GM12872 (cell line): ENCODE measurements around the gene WDR5.

Source experiments
- TF ChIP-seq, protein P1 (sequence below): IDR thresholded peaks from 3 replicates; pipeline ENCODE4 v1.5.1; 2011; ENCODE audit warnings: low read depth, mild to moderate bottlenecking, low read length, moderate library complexity; ENCODE audit not compliant: insufficient read depth

The WDR5 gene

GRCh38 chr9:134136996-134137299 is 1.1 kb downstream of the WDR5 start:
- TF ChIP-seq, protein P1, sequence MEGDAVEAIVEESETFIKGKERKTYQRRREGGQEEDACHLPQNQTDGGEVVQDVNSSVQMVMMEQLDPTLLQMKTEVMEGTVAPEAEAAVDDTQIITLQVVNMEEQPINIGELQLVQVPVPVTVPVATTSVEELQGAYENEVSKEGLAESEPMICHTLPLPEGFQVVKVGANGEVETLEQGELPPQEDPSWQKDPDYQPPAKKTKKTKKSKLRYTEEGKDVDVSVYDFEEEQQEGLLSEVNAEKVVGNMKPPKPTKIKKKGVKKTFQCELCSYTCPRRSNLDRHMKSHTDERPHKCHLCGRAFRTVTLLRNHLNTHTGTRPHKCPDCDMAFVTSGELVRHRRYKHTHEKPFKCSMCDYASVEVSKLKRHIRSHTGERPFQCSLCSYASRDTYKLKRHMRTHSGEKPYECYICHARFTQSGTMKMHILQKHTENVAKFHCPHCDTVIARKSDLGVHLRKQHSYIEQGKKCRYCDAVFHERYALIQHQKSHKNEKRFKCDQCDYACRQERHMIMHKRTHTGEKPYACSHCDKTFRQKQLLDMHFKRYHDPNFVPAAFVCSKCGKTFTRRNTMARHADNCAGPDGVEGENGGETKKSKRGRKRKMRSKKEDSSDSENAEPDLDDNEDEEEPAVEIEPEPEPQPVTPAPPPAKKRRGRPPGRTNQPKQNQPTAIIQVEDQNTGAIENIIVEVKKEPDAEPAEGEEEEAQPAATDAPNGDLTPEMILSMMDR, result no peak

DNA sequence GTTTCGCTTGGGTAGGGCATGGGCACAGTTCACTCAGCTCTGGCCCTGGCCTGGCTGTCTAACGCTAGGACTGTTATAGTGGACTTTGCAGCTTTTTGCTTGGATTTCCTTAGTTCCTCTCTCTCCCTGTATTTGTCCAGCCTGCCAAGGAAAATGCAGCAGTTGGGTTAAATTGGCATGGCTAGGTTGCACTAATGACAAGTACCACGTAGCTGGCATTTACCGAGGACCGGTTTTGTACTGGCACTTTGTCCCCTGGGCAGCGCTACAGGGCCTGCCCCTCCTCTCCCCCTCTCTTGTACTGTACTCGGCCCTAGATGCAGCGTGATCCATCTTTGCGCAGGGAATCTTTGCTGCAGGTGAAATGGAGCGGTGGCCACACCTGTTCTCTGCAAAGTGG is 2.4 kb downstream of the WDR5 start:
- TF ChIP-seq, protein P1, result no peak

GRCh38 chr9:134139081-134139480 is 3.2 kb downstream of the WDR5 start:
- TF ChIP-seq, protein P1, result no peak

GRCh38 chr9:134141906-134142305 is 6.0 kb downstream of the WDR5 start:
- TF ChIP-seq, protein P1, result no peak

DNA sequence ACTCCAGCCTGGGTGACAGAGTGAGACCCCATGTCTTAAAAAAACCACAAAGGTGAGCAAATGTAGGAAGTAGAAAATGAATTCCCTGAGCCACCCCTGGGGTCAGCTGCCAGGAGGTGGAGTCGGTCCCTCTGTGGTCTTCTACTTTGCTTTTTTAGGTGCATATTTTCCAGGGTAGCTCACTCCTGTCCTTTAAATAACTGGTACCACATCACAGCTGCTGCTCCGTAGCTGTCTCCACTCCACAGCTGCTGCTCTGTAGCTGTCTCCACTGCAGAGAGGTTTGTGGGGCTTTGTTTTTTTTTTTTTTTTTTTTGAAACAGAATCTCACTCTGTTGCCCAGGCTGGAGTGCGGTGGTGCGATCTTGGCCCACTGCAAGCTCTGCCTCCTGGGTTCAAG is 8.9 kb downstream of the WDR5 start:
- TF ChIP-seq, protein P1, result no peak

DNA sequence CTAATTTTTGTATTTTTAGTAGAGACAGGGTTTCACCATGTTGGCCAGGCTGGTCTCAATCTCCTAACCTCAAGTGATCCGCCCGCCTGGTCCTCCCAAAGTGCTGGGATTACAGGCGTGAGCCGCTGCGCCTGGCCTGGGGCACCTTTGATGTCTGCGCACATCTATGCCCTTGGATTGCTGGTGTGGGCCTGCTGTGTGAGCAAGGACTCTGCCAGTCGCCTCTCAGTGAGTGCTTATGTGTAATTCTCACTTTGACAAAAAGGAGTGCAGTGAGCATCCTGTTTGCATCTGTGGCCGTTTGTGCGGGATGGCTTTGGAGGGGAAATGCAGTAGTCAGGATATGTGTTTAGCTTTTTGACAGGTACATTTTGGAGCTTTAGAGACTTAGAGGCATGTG is 9.4 kb downstream of the WDR5 start:
- TF ChIP-seq, protein P1, result no peak

- TF ChIP-seq, protein P1, result no peak
Observed at GRCh38 chr9:134146774-134147493, 11.1 kb downstream of the WDR5 start.
